ENCODE data around the gene ING3.

Gene ING3

DNA sequence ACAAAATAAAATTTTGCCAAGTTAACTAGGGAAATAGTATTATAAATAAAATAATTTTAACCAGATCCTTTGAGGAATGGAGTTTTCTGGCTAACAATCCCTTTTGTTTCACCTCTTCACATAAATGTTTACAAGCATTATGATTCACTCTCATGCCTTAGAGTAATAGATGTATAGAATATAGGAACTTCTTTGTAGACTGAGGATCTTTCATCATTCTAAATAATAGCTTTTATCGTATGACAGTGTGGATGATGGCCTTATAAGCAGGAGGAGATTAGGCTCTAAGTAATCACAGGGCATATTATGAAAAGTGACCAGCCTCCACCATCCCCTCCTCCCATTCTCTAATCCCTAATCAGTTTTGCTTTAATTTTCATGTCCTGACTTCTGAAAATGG is 13.5 kb downstream of the ING3 start:
- H3F3A ChIP-seq (ENCODE audit: control insufficient read depth, insufficient read depth) = no peaks in the 10 kb centered on the region
- no peak overlapping the region for H3K4me2 ChIP-seq (ENCODE audit: low read length)
- H3K4me3 ChIP-seq (ENCODE audit: low read length) = no peak overlapping the region
- no peaks in the 10 kb centered on the region for H3K9me2 ChIP-seq (replicated peaks; ENCODE audit: control insufficient read depth, low read length)
- no peaks in the 10 kb centered on the region for H3K9me3 ChIP-seq (ENCODE audit: control insufficient read depth, insufficient read depth, low read length)
- peaks cover 9% of the 10 kb centered on the region for H3K79me2 ChIP-seq (ENCODE audit: control insufficient read depth, low read length)
- peaks cover 8% of the 10 kb centered on the region for H3K4me1 ChIP-seq (ENCODE audit: control insufficient read depth, low read length)
- TF ChIP-seq CTCF (IDR thresholded peaks at IDR 0.05; ENCODE audit: low read depth, low read length, poor library complexity, severe bottlenecking) (no peak), EZH2phosphoT487 (IDR thresholded peaks at IDR 0.05; ENCODE audit: borderline replicate concordance, low read length) (no peak)
- H3K36me3 ChIP-seq (ENCODE audit: control insufficient read depth, low read length) = peaks cover 67% of the 10 kb centered on the region
- H3K27ac ChIP-seq (ENCODE audit: low read depth, low read length) = no peak overlapping the region
- no peaks in the 10 kb centered on the region for H4K20me1 ChIP-seq (ENCODE audit: control insufficient read depth, insufficient read depth, low read depth, low read length)
- no peaks in the 10 kb centered on the region for H3K27me3 ChIP-seq (ENCODE audit: control insufficient read depth, low read length)

DNA sequence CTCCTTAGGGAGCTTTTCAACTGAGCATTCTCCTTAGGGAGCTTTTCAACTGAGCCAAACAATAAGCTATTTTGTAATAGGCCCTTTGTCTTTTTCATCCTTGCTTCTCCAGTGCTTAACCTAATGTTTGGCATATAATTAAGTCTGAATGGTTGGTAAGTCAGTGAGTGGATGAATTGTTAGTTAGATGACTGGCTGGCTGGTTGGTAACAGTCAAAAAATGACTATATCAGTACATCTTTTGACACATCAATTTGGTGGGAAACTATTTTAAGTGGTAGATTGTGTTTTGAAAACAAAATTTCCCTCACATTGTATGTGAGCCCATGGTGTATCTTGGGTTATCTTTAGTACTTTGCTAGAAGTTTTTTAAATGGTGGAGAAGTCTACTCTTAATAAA is 16.4 kb downstream of the ING3 start:
- H3F3A ChIP-seq (ENCODE audit: control insufficient read depth, insufficient read depth) = no peaks in the 10 kb centered on the region
- H3K79me2 ChIP-seq (ENCODE audit: control insufficient read depth, low read length) = peaks cover 4% of the 10 kb centered on the region
- peaks cover 78% of the 10 kb centered on the region for H3K36me3 ChIP-seq (ENCODE audit: control insufficient read depth, low read length)
- no peak overlapping the region for H3K4me2 ChIP-seq (ENCODE audit: low read length)
- no peaks in the 10 kb centered on the region for H3K4me1 ChIP-seq (ENCODE audit: control insufficient read depth, low read length)
- no peaks in the 10 kb centered on the region for H3K9me2 ChIP-seq (replicated peaks; ENCODE audit: control insufficient read depth, low read length)
- no peaks in the 10 kb centered on the region for H3K9me3 ChIP-seq (ENCODE audit: control insufficient read depth, insufficient read depth, low read length)
- no peak overlapping the region for H3K4me3 ChIP-seq (ENCODE audit: low read length)
- H4K20me1 ChIP-seq (ENCODE audit: control insufficient read depth, insufficient read depth, low read depth, low read length) = no peaks in the 10 kb centered on the region
- no peaks in the 10 kb centered on the region for H3K27me3 ChIP-seq (ENCODE audit: control insufficient read depth, low read length)
- no peak overlapping the region for H3K27ac ChIP-seq (ENCODE audit: low read depth, low read length)
- TF ChIP-seq EZH2phosphoT487 (IDR thresholded peaks at IDR 0.05; ENCODE audit: borderline replicate concordance, low read length) (no peak), CTCF (IDR thresholded peaks at IDR 0.05; ENCODE audit: low read depth, low read length, poor library complexity, severe bottlenecking) (no peak)

GRCh38 chr7:120973849-120974248 is 23.3 kb downstream of the ING3 start:
- H3K9me2 ChIP-seq (replicated peaks; ENCODE audit: control insufficient read depth, low read length) = no peaks in the 10 kb centered on the region
- no peaks in the 10 kb centered on the region for H3K27me3 ChIP-seq (ENCODE audit: control insufficient read depth, low read length)
- H3K79me2 ChIP-seq (ENCODE audit: control insufficient read depth, low read length) = no peaks in the 10 kb centered on the region
- H3K27ac ChIP-seq (ENCODE audit: low read depth, low read length) = no peak overlapping the region
- no peaks in the 10 kb centered on the region; the same call in 1 of the 2 replicates for H3F3A ChIP-seq (ENCODE audit: control insufficient read depth, insufficient read depth)
- H3K4me3 ChIP-seq (ENCODE audit: low read length) = no peak overlapping the region
- TF ChIP-seq EZH2phosphoT487 (IDR thresholded peaks at IDR 0.05; ENCODE audit: borderline replicate concordance, low read length) = no peak
- no peak for TF ChIP-seq CTCF (IDR thresholded peaks at IDR 0.05; ENCODE audit: low read depth, low read length, poor library complexity, severe bottlenecking)
- H3K4me1 ChIP-seq (ENCODE audit: control insufficient read depth, low read length) = no peaks in the 10 kb centered on the region
- no peak overlapping the region for H3K4me2 ChIP-seq (ENCODE audit: low read length)
- H4K20me1 ChIP-seq (ENCODE audit: control insufficient read depth, insufficient read depth, low read depth, low read length) = no peaks in the 10 kb centered on the region
- H3K9me3 ChIP-seq (ENCODE audit: control insufficient read depth, insufficient read depth, low read length) = no peaks in the 10 kb centered on the region
- H3K36me3 ChIP-seq (ENCODE audit: control insufficient read depth, low read length) = peaks cover 71% of the 10 kb centered on the region
